Prostate gland (tissue), 2 donors: ENCODE results near the gene XPO5.

Experiments
- CTCF ChIP-seq, 4 experiments: fragments of 200-600 bp in 2 of 4; fragments of 450-650 bp in 2 of 4; sonication (generic) in 2 of 4; IDR thresholded peaks; 1 replicate in 3 of 4; 2 replicates in 1 of 4; pipeline ENCODE4 v1.5.1; 2016 to 2019; ENCODE audit warnings: antibody characterized with exemption in 4 of 4, mild to moderate bottlenecking in 2 of 4, moderate library complexity in 2 of 4
- POLR2A ChIP-seq: fragments of 450-650 bp; IDR thresholded peaks from one replicate; pipeline ENCODE4 v1.6.1; 2016; ENCODE audit warnings: antibody characterized with exemption, mild to moderate bottlenecking

GRCh38 chr6:43584892-43585570, 9.2 kb upstream of the XPO5 start:
- TF ChIP-seq CTCF (IDR thresholded peaks at IDR 0.05) (no peak), POLR2A (no peak)
